Measurements from ENCODE around the gene PAK5. TPM values are rescaled to one million over a fixed set of nuclear protein-coding genes. Genes with fewer than 3 reads are reported as not detected.

Gene PAK5
- total RNA-seq, 2 experiments from 2014 or later = not detected

- ATAC-seq (ENCODE audit: poor library complexity) = no peak
- H3K36me3 Mint-ChIP-seq (ENCODE audit: low read depth) = no peaks in the 10 kb centered on the region
- H3K4me1 ChIP-seq (ENCODE audit: insufficient read depth, low read length) = no peaks in the 10 kb centered on the region
- H3K4me3 ChIP-seq (ENCODE audit: low read length) = no peak overlapping the region
- intact Hi-C loops (cut with DNase I, micrococcal nuclease) = no loop called here
- ChIA-PET CTCF (no interaction called here), POLR2A (no interaction called here)
- H3K9me3 Mint-ChIP-seq = no peaks in the 10 kb centered on the region
- H3K27me3 Mint-ChIP-seq = peaks cover 16% of the 10 kb centered on the region
- H3K27ac ChIP-seq (ENCODE audit: low read depth in 1 of 2, low read length in 2 of 2) = no peak overlapping the region
- H3K4me3 Mint-ChIP-seq = no peak overlapping the region
- peaks cover 0 to 3% of the 10 kb centered on the region in 2 experiments for H3K27me3 ChIP-seq (ENCODE audit: control insufficient read depth in 1 of 2, insufficient read depth in 2 of 2, low read length in 2 of 2)
- no peaks in the 10 kb centered on the region for H3K4me1 Mint-ChIP-seq (ENCODE audit: low read depth)
- H3K27ac Mint-ChIP-seq = no peak overlapping the region
- no peak for DNase-seq
- H3K36me3 ChIP-seq (ENCODE audit: insufficient read depth, low read length) = no peaks in the 10 kb centered on the region
- no peak for TF ChIP-seq CTCF (IDR thresholded peaks at IDR 0.05)
- H3K9me3 ChIP-seq (ENCODE audit: control insufficient read depth in 1 of 2, insufficient read depth in 1 of 2, low read length in 2 of 2) = no peaks in the 10 kb centered on the region
These were observed 236.1 kb downstream of the PAK5 start for GRCh38 chr20:9602847-9603183.

- H3K4me3 ChIP-seq (ENCODE audit: low read length) = no peak overlapping the region
- intact Hi-C loops (cut with DNase I, micrococcal nuclease) = no loop called here
- no peaks in the 10 kb centered on the region for H3K9me3 ChIP-seq (ENCODE audit: control insufficient read depth in 1 of 2, insufficient read depth in 1 of 2, low read length in 2 of 2)
- no peak overlapping the region for H3K4me3 Mint-ChIP-seq
- ATAC-seq (ENCODE audit: poor library complexity) = no peak
- peaks cover 16% of the 10 kb centered on the region for H3K27me3 Mint-ChIP-seq
- no peaks in the 10 kb centered on the region for H3K36me3 ChIP-seq (ENCODE audit: insufficient read depth, low read length)
- no peak for TF ChIP-seq CTCF (IDR thresholded peaks at IDR 0.05)
- no peak overlapping the region for H3K27ac Mint-ChIP-seq
- ChIA-PET CTCF (no interaction called here), POLR2A (no interaction called here)
- H3K36me3 Mint-ChIP-seq (ENCODE audit: low read depth) = no peaks in the 10 kb centered on the region
- H3K27me3 ChIP-seq (ENCODE audit: control insufficient read depth in 1 of 2, insufficient read depth in 2 of 2, low read length in 2 of 2) = peaks cover 0 to 3% of the 10 kb centered on the region in 2 experiments
- no peaks in the 10 kb centered on the region for H3K4me1 ChIP-seq (ENCODE audit: insufficient read depth, low read length)
- DNase-seq = no peak
- H3K4me1 Mint-ChIP-seq (ENCODE audit: low read depth) = no peaks in the 10 kb centered on the region
- H3K27ac ChIP-seq (ENCODE audit: low read depth in 1 of 2, low read length in 2 of 2) = no peak overlapping the region
- H3K9me3 Mint-ChIP-seq = no peaks in the 10 kb centered on the region
These were observed 238.3 kb downstream of the PAK5 start for GRCh38 chr20:9600562-9600961.

DNA sequence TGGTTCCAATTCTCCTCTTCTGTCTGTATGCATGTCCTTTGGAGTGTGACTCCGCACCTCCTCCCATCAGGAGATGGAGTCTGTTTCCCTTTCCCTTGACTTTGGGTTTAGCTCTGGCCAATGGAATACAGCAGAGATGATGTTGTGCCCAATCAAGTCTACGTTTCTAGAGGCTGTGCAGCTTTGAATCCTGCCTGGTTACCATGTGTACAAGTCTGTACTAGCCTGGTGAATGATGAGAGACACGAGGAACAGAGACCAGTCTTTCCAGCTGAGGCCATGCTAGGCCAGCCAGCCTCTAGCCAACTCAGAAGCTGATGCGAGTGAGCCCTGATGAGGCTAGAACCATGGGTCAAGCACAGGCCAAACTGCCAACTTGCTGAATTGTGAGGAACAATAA is 241.3 kb downstream of the PAK5 start:
- Histone ChIP-seq H3K9me3 (ENCODE audit: control insufficient read depth in 1 of 2, insufficient read depth in 1 of 2, low read length in 2 of 2) (no peaks in the 10 kb centered on the region), H3K36me3 (ENCODE audit: insufficient read depth, low read length) (no peaks in the 10 kb centered on the region), H3K27ac (ENCODE audit: low read depth in 1 of 2, low read length in 2 of 2) (no peak overlapping the region), H3K4me1 (ENCODE audit: insufficient read depth, low read length) (no peaks in the 10 kb centered on the region), H3K27me3 (ENCODE audit: control insufficient read depth in 1 of 2, insufficient read depth in 2 of 2, low read length in 2 of 2) (peaks cover 0 to 3% of the 10 kb centered on the region in 2 experiments), H3K4me3 (ENCODE audit: low read length) (no peak overlapping the region)
- Mint-ChIP-seq H3K4me1 (ENCODE audit: low read depth) (no peaks in the 10 kb centered on the region), H3K27me3 (peaks cover 10% of the 10 kb centered on the region), H3K27ac (no peak overlapping the region), H3K4me3 (no peak overlapping the region), H3K36me3 (ENCODE audit: low read depth) (no peaks in the 10 kb centered on the region), H3K9me3 (no peaks in the 10 kb centered on the region)
- no peak for TF ChIP-seq CTCF (IDR thresholded peaks at IDR 0.05)
- ATAC-seq (ENCODE audit: poor library complexity) (no peak), DNase-seq (no peak)
- intact Hi-C loops (cut with DNase I, micrococcal nuclease) = no loop called here
- POLR2A ChIA-PET = no interaction called here
- CTCF ChIA-PET = no interaction called here

All from CD4-positive, alpha-beta T cell (primary cell).